ENCODE data around the gene COQ8A.

The COQ8A gene

DNA sequence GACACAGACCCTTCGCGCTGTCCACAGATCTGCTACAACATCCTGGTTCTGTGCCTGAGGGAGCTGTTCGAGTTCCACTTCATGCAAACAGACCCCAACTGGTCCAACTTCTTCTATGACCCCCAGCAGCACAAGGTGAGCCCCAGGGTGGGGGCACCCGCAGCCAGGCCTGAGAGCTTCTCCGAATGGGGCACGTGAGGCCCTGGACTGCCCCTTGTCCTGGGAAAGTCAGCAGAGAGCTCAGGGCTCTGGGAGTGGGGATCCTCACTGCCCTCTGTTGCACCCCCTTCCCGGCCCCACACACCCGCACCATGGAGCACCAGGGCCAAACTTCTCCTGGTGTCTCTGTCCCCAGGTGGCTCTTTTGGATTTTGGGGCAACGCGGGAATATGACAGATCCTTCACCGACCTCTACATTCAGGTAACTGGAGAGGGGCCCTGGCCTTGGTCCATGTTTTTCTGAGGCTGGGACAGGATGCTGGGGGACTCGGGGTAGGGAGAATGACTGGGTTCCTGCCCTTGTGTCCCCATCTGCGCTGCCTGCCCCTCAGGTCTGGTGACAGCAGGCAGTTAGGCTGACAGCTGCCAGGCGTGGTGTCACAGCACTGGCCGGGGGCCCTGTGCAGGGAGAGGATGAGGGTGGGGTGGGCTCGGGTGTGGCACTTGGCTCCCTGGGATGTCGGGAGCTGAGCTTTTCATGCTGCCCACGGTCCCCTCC lies 44.6 kb downstream of the COQ8A start:
- DNase-seq (ENCODE audit: low read depth), result no peak
- TF ChIP-seq, protein P1, sequence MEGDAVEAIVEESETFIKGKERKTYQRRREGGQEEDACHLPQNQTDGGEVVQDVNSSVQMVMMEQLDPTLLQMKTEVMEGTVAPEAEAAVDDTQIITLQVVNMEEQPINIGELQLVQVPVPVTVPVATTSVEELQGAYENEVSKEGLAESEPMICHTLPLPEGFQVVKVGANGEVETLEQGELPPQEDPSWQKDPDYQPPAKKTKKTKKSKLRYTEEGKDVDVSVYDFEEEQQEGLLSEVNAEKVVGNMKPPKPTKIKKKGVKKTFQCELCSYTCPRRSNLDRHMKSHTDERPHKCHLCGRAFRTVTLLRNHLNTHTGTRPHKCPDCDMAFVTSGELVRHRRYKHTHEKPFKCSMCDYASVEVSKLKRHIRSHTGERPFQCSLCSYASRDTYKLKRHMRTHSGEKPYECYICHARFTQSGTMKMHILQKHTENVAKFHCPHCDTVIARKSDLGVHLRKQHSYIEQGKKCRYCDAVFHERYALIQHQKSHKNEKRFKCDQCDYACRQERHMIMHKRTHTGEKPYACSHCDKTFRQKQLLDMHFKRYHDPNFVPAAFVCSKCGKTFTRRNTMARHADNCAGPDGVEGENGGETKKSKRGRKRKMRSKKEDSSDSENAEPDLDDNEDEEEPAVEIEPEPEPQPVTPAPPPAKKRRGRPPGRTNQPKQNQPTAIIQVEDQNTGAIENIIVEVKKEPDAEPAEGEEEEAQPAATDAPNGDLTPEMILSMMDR (IDR thresholded peaks at IDR 0.05; ENCODE audit: low read length, missing control alignments), result no peak
- no peak overlapping the region for H3K4me3 ChIP-seq (replicated peaks; ENCODE audit: low read depth, low read length)

GRCh38 chr1:226985239-226985838 lies 45.2 kb downstream of the COQ8A start:
- no peak for DNase-seq (ENCODE audit: low read depth)
- no peak overlapping the region for H3K4me3 ChIP-seq (replicated peaks; ENCODE audit: low read depth, low read length)
- TF ChIP-seq, protein P1 (IDR thresholded peaks at IDR 0.05; ENCODE audit: low read length, missing control alignments), result no peak

- TF ChIP-seq, protein P1 (IDR thresholded peaks at IDR 0.05; ENCODE audit: low read length, missing control alignments), result no peak
- DNase-seq (ENCODE audit: low read depth), result no peak
- no peak overlapping the region for H3K4me3 ChIP-seq (replicated peaks; ENCODE audit: low read depth, low read length)
These were observed 45.9 kb downstream of the COQ8A start for GRCh38 chr1:226985839-226986463.

GRCh38 chr1:226986496-226987178 lies 46.5 kb downstream of the COQ8A start:
- no peak overlapping the region for H3K4me3 ChIP-seq (replicated peaks; ENCODE audit: low read depth, low read length)

GRCh38 chr1:226987179-226987536 lies 47.1 kb downstream of the COQ8A start:
- H3K4me3 ChIP-seq (replicated peaks; ENCODE audit: low read depth, low read length), result no peak overlapping the region
- TF ChIP-seq, protein P1 (IDR thresholded peaks at IDR 0.05; ENCODE audit: low read length, missing control alignments), result no peak
- no peak for DNase-seq (ENCODE audit: low read depth)

More at GRCh38 chr1:226986496-226987178, 46.5 kb downstream of the COQ8A start:
- TF ChIP-seq, protein P1 (IDR thresholded peaks at IDR 0.05; ENCODE audit: low read length, missing control alignments), result no peak
- DNase-seq (ENCODE audit: low read depth), result no peak

- DNase-seq (ENCODE audit: low read depth), result no peak
- TF ChIP-seq, protein P1 (IDR thresholded peaks at IDR 0.05; ENCODE audit: low read length, missing control alignments), result no peak
- no peak overlapping the region for H3K4me3 ChIP-seq (replicated peaks; ENCODE audit: low read depth, low read length)
These were observed 47.7 kb downstream of the COQ8A start for GRCh38 chr1:226987623-226988333.

All from fibroblast of pulmonary artery (primary cell).